ENCODE measurements around the gene RAI1.

RAI1 gene

DNA sequence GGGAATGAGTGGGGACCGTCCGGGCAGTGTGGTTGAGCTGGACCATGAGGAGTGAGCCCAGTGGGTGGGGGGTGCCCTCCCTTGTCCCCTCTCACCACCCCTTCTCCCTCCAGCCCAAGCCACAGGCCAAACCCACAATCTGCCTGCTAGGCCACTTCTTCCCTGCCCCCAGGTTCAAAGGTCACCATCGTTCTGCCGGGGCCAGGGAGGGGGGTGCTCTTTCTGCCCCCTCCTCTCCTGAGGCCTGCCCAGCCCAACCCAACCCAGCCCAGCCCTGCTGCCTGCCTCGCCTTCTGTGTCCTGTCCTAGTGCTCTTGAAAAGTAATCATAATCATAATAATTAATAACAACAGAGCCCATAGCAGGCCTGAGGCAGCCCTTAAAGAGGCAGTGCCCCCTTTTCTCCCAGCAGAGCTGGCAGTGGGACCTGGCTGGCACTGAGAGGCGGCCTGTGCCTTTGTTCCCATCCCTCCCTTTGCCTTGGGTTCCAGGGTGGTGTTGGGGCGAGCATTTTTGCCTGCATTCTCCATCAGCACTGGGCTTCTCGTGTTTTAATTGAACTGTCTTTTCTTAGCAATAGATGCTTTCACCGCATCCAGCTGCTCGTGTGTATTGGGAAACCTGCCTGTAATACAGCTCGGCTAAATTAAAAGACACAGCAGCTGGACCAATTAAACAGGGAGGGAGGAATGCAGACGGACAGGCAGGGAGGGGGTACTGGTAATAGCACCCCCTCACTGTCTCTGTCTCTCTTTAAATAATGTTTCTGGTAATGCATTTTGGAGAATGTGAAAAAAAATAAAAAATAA, 108.8 kb downstream of the RAI1 start:
- DNase-seq = no peak

GRCh38 chr17:17790637-17791464, 109.6 kb downstream of the RAI1 start:
- no peak for DNase-seq

- DNase-seq = no peak
Observed at GRCh38 chr17:17792037-17792550, 110.8 kb downstream of the RAI1 start.

DNA sequence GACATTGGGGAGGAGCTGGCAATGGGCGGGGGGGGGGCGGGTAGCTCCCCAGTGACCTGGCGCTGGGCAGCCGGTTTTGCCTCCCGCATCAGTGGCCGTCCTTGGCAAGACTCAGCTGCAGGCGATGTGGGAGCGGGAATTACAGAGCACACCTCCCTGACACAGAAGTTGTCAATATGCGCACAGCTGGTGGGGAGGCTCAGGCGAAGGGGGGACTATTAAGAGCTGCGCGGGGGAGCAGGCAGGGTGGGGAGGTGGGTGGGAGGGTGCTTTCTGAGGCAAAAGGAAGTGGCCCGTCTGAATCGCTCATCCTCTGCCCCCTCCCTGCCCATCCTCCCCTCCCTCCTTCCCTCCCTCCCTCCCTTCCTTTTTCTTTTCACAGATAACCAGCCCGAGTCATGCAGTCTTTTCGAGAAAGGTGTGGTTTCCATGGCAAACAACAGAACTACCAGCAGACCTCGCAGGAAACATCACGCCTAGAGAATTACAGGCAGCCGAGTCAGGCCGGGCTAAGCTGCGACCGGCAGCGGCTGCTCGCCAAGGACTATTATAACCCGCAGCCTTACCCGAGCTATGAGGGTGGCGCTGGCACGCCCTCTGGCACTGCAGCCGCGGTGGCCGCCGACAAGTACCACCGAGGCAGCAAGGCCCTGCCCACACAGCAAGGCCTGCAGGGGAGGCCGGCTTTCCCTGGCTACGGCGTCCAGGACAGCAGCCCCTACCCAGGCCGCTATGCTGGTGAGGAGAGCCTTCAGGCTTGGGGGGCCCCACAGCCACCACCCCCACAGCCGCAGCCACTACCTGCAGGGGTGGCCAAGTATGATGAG, 111.5 kb downstream of the RAI1 start:
- DNase-seq = no peak

GRCh38 chr17:17793378-17794214, 112.3 kb downstream of the RAI1 start:
- no peak for DNase-seq

DNA sequence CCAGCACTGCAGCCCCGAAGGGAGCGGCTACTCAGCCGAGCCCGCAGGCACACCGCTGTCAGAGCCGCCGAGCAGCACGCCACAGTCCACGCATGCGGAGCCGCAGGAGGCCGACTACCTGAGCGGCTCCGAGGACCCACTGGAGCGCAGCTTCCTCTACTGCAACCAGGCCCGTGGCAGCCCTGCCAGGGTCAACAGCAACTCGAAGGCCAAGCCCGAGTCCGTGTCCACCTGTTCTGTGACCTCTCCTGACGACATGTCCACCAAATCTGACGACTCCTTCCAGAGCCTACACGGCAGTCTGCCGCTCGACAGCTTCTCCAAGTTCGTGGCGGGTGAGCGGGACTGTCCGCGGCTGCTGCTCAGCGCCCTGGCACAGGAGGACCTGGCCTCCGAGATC, 113.1 kb downstream of the RAI1 start:
- no peak for DNase-seq

GRCh38 chr17:17795296-17795695, 114.0 kb downstream of the RAI1 start:
- no peak for DNase-seq

- DNase-seq = no peak
Observed at GRCh38 chr17:17795946-17796786, 114.9 kb downstream of the RAI1 start.

- no peak for DNase-seq
Observed at GRCh38 chr17:17796787-17797061, 115.5 kb downstream of the RAI1 start.

DNA sequence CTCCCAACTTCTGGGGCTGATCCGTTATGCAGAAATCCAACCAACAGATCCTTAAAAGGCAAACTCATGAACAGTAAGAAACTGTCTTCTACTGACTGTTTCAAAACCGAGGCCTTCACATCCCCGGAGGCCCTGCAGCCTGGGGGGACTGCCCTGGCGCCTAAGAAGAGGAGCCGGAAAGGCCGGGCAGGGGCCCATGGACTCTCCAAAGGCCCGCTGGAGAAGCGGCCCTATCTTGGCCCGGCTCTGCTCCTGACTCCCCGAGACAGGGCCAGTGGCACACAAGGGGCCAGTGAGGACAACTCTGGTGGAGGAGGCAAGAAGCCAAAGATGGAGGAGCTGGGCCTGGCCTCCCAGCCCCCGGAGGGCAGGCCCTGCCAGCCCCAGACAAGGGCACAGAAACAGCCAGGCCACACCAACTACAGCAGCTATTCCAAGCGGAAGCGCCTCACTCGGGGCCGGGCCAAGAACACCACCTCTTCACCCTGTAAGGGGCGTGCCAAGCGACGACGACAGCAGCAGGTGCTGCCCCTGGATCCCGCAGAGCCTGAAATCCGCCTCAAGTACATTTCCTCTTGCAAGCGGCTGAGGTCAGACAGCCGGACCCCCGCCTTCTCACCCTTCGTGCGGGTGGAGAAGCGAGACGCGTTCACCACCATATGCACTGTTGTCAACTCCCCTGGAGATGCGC, 116.0 kb downstream of the RAI1 start:
- DNase-seq = no peak

DNA sequence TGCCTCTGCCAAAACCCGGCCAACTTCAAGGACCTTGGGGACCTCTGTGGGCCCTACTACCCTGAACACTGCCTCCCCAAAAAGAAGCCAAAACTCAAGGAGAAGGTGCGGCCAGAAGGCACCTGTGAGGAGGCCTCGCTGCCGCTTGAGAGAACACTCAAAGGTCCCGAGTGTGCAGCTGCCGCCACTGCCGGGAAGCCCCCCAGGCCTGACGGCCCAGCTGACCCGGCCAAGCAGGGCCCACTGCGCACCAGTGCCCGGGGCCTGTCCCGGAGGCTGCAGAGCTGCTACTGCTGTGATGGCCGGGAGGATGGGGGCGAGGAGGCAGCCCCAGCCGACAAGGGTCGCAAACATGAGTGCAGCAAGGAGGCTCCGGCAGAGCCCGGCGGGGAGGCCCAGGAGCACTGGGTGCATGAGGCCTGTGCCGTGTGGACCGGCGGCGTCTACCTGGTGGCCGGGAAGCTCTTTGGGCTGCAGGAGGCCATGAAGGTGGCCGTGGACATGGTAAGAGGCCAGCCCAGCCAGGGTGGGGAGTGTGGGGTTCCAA, 116.8 kb downstream of the RAI1 start:
- DNase-seq = no peak

- DNase-seq = no peak
Observed at GRCh38 chr17:17798573-17799255, 117.5 kb downstream of the RAI1 start.

GRCh38 chr17:17800504-17801021, 119.3 kb downstream of the RAI1 start:
- DNase-seq = no peak

- no peak for DNase-seq
Observed at GRCh38 chr17:17801800-17802481, 120.7 kb downstream of the RAI1 start.

- DNase-seq = no peak
Observed at GRCh38 chr17:17804007-17804406, 122.7 kb downstream of the RAI1 start.

GRCh38 chr17:17805575-17805974, 124.3 kb downstream of the RAI1 start:
- no peak for DNase-seq

DNA sequence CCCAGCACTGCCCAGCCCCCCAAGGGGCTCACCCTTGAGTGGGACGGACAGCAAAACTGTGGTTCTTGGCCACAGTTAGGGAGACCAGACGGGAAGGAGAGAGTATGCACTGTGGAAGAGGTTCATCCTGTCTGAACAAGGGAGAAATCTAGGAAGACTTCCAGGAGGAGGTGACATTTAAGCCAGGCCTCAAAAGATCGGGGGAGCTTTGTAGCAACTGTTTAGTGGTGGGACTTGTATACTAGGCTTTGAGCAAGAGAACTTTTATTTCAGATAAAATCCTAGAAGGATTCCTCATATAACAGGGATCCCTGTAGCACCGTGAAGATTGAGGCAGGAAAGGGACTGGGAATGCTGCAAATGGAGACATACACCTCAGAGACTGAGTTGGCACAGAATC, 124.8 kb downstream of the RAI1 start:
- DNase-seq = no peak

GRCh38 chr17:17806611-17807274, 125.5 kb downstream of the RAI1 start:
- DNase-seq = no peak

Data from NCI-H748 treated with DMSO at 0.1 percent for 48 hours (cell line).